NT2/D1 (cell line): ENCODE data around the gene RAE1.

Source experiments
- DNase-seq: peaks from one replicate; pipeline ENCODE4 v3.0.0-alpha.2; 2011; ENCODE audit warnings: low read depth, low spot score
- H3K27me3 ChIP-seq: 2 replicates; pipeline ENCODE4 v1.6.0; 2011; ENCODE audit warnings: mild to moderate bottlenecking; ENCODE audit not compliant: insufficient read length, insufficient read depth
- H3K36me3 ChIP-seq: 2 replicates; pipeline ENCODE4 v1.6.1; 2011; ENCODE audit warnings: mild to moderate bottlenecking, low read length, mixed read lengths; ENCODE audit not compliant: insufficient read depth, insufficient read length
- H3K4me1 ChIP-seq: 2 replicates; pipeline ENCODE4 v1.5.1; 2011; ENCODE audit not compliant: insufficient read depth, insufficient read length
- H3K4me3 ChIP-seq: 2 replicates; pipeline ENCODE4 v1.5.1; 2011; ENCODE audit warnings: low read depth; ENCODE audit not compliant: insufficient read length
- H3K9ac ChIP-seq: 2 replicates; pipeline ENCODE4 v1.6.0; 2011; ENCODE audit warnings: low read depth; ENCODE audit not compliant: insufficient read length
- H3K9me3 ChIP-seq: 2 replicates; pipeline ENCODE4 v1.5.1; 2011; ENCODE audit warnings: mild to moderate bottlenecking, low read length; ENCODE audit not compliant: insufficient read depth
- SUZ12 ChIP-seq: IDR thresholded peaks from 2 replicates; pipeline ENCODE4 v1.6.1; 2011; ENCODE audit not compliant: insufficient read length, insufficient read depth; ENCODE audit errors: extremely low read depth
- YY1 ChIP-seq: IDR thresholded peaks from 2 replicates; pipeline ENCODE4 v1.6.1; 2011; ENCODE audit not compliant: insufficient read length, insufficient read depth
- ZNF274 ChIP-seq: IDR thresholded peaks from 2 replicates; pipeline ENCODE4 v1.6.1; 2011; ENCODE audit warnings: mild to moderate bottlenecking, low read depth, low read length

Gene RAE1

DNA sequence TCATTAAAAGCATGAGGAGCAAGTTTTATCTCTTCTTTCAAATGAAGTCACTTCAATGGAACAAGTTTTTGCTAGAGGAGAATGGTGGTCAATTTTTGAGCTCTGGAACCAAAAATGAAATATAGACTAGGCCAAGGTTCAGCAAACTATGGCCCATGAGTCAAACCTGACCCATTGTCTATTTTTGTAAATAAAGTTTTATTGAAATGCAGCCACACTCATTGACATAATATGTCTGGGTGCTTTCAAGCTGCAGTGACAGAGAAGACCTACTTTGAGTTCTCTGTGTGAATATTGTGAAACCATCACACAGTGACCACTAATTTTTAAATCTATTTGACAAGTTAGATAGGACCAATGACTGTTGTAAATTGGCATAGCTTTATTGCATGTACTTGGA is 13.4 kb downstream of the RAE1 start:
- H3K9ac ChIP-seq = no peak overlapping the region
- no peak overlapping the region for H3K4me3 ChIP-seq
- H3K36me3 ChIP-seq = peaks cover 82% of the 10 kb centered on the region
- DNase-seq = no peak
- no peaks in the 10 kb centered on the region for H3K27me3 ChIP-seq
- no peaks in the 10 kb centered on the region for H3K9me3 ChIP-seq
- no peak for TF ChIP-seq ZNF274
- H3K4me1 ChIP-seq = no peaks in the 10 kb centered on the region

DNA sequence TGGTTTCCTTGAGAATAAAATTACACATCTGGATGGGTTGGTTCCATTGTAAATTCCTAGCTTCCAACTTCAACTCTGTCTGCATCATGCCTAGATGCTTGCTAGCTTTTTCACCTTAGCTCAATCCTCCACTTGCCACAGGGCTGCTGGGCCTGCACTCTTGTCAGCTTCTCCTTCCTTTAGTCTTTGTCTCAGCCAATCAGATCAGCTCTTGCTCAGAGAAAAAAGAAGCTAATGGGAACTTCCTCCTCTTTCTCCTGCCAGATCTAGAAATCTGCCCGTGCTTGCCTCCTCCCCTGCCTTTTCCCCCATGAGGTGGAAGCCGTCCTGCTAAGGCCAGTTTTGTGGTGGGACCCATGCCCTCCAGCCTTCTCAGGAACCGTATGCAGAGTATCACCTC is 18.5 kb downstream of the RAE1 start:
- no peak for DNase-seq
- H3K4me3 ChIP-seq = no peak overlapping the region
- H3K4me1 ChIP-seq = peaks cover 3% of the 10 kb centered on the region
- H3K9me3 ChIP-seq = no peaks in the 10 kb centered on the region
- TF ChIP-seq YY1 (no peak), SUZ12 (no peak), ZNF274 (no peak)
- H3K36me3 ChIP-seq = peaks cover 98% of the 10 kb centered on the region
- no peaks in the 10 kb centered on the region for H3K27me3 ChIP-seq
- H3K9ac ChIP-seq = no peak overlapping the region

DNA sequence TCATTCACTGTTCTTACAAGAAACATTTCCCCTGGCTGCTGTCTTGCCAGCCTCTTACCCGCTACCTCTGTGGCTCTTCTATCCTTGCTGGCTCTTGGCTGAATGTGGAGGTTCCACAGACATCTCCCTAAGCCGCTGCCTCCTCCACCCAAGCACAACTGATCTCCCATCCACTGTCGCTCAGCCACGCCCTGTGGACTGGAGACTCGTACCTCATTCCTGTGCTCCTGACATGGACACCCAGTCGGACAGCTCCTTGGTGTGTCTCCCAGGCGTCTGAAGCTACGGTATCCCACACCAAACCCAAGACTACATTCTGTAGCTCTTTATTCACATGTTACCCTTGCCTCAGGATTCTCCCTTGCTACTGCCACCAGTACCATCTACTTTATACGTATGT is 19.3 kb downstream of the RAE1 start:
- Histone ChIP-seq H3K4me1 (peaks cover 3% of the 10 kb centered on the region), H3K9ac (no peak overlapping the region), H3K27me3 (no peaks in the 10 kb centered on the region), H3K36me3 (peaks cover 98% of the 10 kb centered on the region), H3K9me3 (no peaks in the 10 kb centered on the region), H3K4me3 (no peak overlapping the region)
- no peak for DNase-seq
- TF ChIP-seq SUZ12 (no peak), YY1 (no peak)

- H3K36me3 ChIP-seq = peaks cover 98% of the 10 kb centered on the region
- TF ChIP-seq SUZ12 (no peak), YY1 (no peak), ZNF274 (no peak)
- no peak for DNase-seq
- H3K4me1 ChIP-seq = peaks cover 3% of the 10 kb centered on the region
- no peak overlapping the region for H3K9ac ChIP-seq
- H3K4me3 ChIP-seq = no peak overlapping the region
- no peaks in the 10 kb centered on the region for H3K27me3 ChIP-seq
- no peaks in the 10 kb centered on the region for H3K9me3 ChIP-seq
Measured at GRCh38 chr20:57371363-57371762, 20.3 kb downstream of the RAE1 start.

DNA sequence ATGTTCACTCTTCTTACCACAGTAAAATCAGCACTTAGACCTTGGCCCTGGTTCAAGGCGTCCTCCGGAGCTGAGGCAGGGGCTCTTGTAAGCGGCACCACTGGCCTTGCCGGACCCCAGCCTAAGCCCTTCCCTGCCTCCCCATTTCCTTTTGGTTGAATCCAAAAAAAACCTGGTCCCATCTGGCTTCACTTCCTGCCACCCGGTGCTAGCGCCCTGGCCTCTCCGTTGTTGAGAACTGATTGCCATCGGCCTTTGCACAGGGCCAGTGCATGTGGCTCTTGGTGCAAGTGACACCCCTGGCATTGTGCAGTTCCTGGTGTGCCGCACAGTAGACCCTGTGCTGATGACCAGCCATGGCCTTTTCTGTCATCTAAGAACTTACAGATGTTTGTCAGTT is 21.1 kb downstream of the RAE1 start:
- Histone ChIP-seq H3K9me3 (no peaks in the 10 kb centered on the region), H3K27me3 (no peaks in the 10 kb centered on the region), H3K4me1 (peaks cover 3% of the 10 kb centered on the region), H3K9ac (no peak overlapping the region), H3K36me3 (peaks cover 98% of the 10 kb centered on the region), H3K4me3 (no peak overlapping the region)
- DNase-seq = no peak
- TF ChIP-seq ZNF274 (no peak), YY1 (no peak), SUZ12 (no peak)

- no peak overlapping the region for H3K4me3 ChIP-seq
- TF ChIP-seq YY1 = no peak
- no peak for TF ChIP-seq SUZ12
- no peak for TF ChIP-seq ZNF274
- DNase-seq = no peak
- H3K36me3 ChIP-seq = peaks cover 99% of the 10 kb centered on the region
- no peak overlapping the region for H3K9ac ChIP-seq
- H3K27me3 ChIP-seq = no peaks in the 10 kb centered on the region
- peaks cover 3% of the 10 kb centered on the region for H3K4me1 ChIP-seq
- H3K9me3 ChIP-seq = no peaks in the 10 kb centered on the region
Measured at GRCh38 chr20:57372581-57373350, 21.7 kb downstream of the RAE1 start.

GRCh38 chr20:57374343-57374930 is 23.4 kb downstream of the RAE1 start:
- Histone ChIP-seq H3K9me3 (no peaks in the 10 kb centered on the region), H3K27me3 (no peaks in the 10 kb centered on the region), H3K9ac (no peak overlapping the region), H3K36me3 (peaks cover 99% of the 10 kb centered on the region), H3K4me3 (no peak overlapping the region), H3K4me1 (peaks cover 3% of the 10 kb centered on the region)
- TF ChIP-seq ZNF274 (no peak), YY1 (no peak), SUZ12 (no peak)
- no peak for DNase-seq
